ENCODE measurements around the gene BRAT1. TPM values are rescaled to one million over a fixed set of nuclear protein-coding genes. Genes with fewer than 3 reads are reported as not detected.

Gene BRAT1
- total RNA-seq, 1 donor from 2014 or later = 19.7 TPM

DNA sequence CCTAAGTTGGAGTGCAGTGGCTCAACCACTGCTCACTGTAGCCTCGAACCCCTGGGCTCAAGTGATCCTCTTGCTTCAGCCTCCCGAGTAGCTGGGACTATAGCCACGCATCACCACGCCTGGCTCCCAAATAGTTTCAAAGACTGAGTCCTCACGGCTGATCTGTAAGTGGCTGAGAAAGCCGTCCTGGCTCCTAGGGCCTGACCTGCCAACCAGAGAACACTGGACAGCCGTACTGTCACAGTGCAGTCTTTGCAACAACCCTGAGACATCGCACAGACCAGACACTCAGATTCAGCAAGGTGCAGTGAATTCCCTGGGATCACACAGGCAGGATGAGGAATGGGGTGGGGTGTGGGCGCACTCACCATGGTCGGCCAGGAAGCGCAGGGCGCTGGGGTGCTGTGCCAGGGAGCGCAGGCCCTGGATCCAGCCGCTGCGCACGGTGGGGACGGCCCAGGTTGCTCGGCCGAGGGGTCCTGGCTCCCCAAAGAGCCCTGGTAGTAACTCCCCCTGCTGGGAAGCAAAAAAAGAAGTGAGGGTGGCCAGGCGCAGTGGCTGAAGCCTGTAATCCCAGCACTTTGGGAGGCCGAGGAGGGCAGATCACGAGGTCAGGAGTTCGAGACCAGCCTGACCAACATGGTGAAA is 10.7 kb downstream of the BRAT1 start:
- H3K4me1 ChIP-seq (ENCODE audit: insufficient read depth, low read length) = no peaks in the 10 kb centered on the region
- no peaks in the 10 kb centered on the region for H3K36me3 ChIP-seq (ENCODE audit: insufficient read depth, low read length)
- H3K9ac ChIP-seq (ENCODE audit: low read length) = no peak overlapping the region
- DNase-seq (ENCODE audit: low read depth) (no peak), FAIRE-seq (no peak)
- H3K4me3 ChIP-seq (ENCODE audit: insufficient read depth, low read depth, low read length) = no peak overlapping the region
- no peaks in the 10 kb centered on the region for H3K27me3 Mint-ChIP-seq (ENCODE audit: low read depth, unreplicated experiment)
- peaks cover 8% of the 10 kb centered on the region for H4K20me1 ChIP-seq (ENCODE audit: insufficient read depth, low read length)
- TF ChIP-seq EZH2 (IDR thresholded peaks at IDR 0.05; ENCODE audit: insufficient read depth, low read length) = no peak
- TF ChIP-seq, protein P1, sequence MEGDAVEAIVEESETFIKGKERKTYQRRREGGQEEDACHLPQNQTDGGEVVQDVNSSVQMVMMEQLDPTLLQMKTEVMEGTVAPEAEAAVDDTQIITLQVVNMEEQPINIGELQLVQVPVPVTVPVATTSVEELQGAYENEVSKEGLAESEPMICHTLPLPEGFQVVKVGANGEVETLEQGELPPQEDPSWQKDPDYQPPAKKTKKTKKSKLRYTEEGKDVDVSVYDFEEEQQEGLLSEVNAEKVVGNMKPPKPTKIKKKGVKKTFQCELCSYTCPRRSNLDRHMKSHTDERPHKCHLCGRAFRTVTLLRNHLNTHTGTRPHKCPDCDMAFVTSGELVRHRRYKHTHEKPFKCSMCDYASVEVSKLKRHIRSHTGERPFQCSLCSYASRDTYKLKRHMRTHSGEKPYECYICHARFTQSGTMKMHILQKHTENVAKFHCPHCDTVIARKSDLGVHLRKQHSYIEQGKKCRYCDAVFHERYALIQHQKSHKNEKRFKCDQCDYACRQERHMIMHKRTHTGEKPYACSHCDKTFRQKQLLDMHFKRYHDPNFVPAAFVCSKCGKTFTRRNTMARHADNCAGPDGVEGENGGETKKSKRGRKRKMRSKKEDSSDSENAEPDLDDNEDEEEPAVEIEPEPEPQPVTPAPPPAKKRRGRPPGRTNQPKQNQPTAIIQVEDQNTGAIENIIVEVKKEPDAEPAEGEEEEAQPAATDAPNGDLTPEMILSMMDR (IDR thresholded peaks at IDR 0.05; ENCODE audit: insufficient read depth, low read depth, low read length) = no peak
- H3K27ac ChIP-seq (ENCODE audit: low read depth, low read length) = no peak overlapping the region
- H3K79me2 ChIP-seq (ENCODE audit: insufficient read depth, low read length) = no peaks in the 10 kb centered on the region
- H3K9me3 ChIP-seq (ENCODE audit: insufficient read depth, low read depth, low read length) = no peaks in the 10 kb centered on the region
- H2AFZ ChIP-seq (ENCODE audit: low read depth, low read length) = no peak overlapping the region
- H3K36me3 Mint-ChIP-seq (ENCODE audit: low read depth, unreplicated experiment) = peaks cover 8% of the 10 kb centered on the region
- H3K4me1 Mint-ChIP-seq (ENCODE audit: low read depth, unreplicated experiment) = no peaks in the 10 kb centered on the region
- H3K4me3 Mint-ChIP-seq (ENCODE audit: unreplicated experiment) = no peak overlapping the region
- no peak overlapping the region for H3K4me2 ChIP-seq (ENCODE audit: low read length)
- H3K27me3 ChIP-seq (ENCODE audit: insufficient read depth, low read length) = no peaks in the 10 kb centered on the region
- H3K9me3 Mint-ChIP-seq (ENCODE audit: unreplicated experiment) = no peaks in the 10 kb centered on the region
- H3K27ac Mint-ChIP-seq (ENCODE audit: unreplicated experiment) = peak overlapping the region; percentile 34

DNA sequence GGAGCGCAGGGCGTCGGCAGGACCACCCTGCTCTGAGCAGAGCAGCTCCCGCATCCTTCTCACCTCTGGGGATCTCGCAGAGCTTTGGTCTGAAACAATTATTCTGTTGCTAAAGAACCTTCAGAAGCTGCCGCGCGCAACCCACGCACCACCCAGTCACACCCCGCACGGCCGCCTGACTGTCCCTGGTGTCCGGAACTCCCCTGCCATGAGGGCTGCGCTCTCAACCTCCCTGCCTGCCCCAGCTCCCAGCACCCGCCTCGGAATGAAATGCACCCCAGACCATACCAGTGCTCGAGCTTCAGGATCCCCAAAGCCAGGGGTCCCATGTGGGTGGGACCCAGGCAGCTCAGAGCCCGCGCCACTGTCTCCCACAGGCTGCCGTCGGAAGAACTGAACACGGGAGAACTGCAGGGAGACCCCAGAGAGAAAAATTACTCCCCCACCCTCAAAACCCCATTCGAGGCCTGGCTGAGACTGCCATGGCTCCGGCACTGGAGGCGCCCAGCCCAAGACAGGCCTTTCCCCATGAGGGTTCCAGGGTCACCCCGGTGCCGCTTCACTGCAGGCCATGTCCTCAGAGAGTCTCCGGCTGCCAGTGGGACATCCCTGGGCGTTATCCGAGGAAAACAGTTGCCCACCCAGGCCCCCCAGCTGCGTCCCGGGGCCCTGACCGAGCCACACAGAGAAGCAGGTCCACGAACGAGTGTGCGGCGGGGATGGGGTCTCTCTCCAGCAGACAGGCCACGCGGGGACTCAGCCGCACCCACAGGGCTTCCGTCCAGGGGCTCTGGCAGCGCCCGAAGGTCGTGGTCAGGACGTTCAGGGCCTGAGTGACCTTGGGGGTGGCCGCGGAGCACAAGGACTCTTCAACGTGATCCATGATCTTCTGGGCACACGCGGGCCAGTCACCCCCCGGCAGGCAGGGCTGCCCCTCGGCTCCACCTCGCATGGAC is 12.1 kb downstream of the BRAT1 start:
- no peaks in the 10 kb centered on the region for H3K79me2 ChIP-seq (ENCODE audit: insufficient read depth, low read length)
- H3K36me3 ChIP-seq (ENCODE audit: insufficient read depth, low read length) = no peaks in the 10 kb centered on the region
- no peaks in the 10 kb centered on the region for H3K9me3 ChIP-seq (ENCODE audit: insufficient read depth, low read depth, low read length)
- TF ChIP-seq, protein P1 (IDR thresholded peaks at IDR 0.05; ENCODE audit: insufficient read depth, low read depth, low read length) = no peak
- TF ChIP-seq EZH2 (IDR thresholded peaks at IDR 0.05; ENCODE audit: insufficient read depth, low read length) = no peak
- H3K27ac Mint-ChIP-seq (ENCODE audit: unreplicated experiment) = peak overlapping the region; percentile 34
- no peak overlapping the region for H3K4me3 Mint-ChIP-seq (ENCODE audit: unreplicated experiment)
- no peak overlapping the region for H3K4me2 ChIP-seq (ENCODE audit: low read length)
- H3K27ac ChIP-seq (ENCODE audit: low read depth, low read length) = no peak overlapping the region
- DNase-seq (ENCODE audit: low read depth) (no peak), FAIRE-seq (no peak)
- H3K9me3 Mint-ChIP-seq (ENCODE audit: unreplicated experiment) = no peaks in the 10 kb centered on the region
- H2AFZ ChIP-seq (ENCODE audit: low read depth, low read length) = no peak overlapping the region
- H3K4me3 ChIP-seq (ENCODE audit: insufficient read depth, low read depth, low read length) = no peak overlapping the region
- H3K27me3 Mint-ChIP-seq (ENCODE audit: low read depth, unreplicated experiment) = no peaks in the 10 kb centered on the region
- peaks cover 7% of the 10 kb centered on the region for H4K20me1 ChIP-seq (ENCODE audit: insufficient read depth, low read length)
- no peaks in the 10 kb centered on the region for H3K4me1 Mint-ChIP-seq (ENCODE audit: low read depth, unreplicated experiment)
- no peaks in the 10 kb centered on the region for H3K27me3 ChIP-seq (ENCODE audit: insufficient read depth, low read length)
- H3K4me1 ChIP-seq (ENCODE audit: insufficient read depth, low read length) = no peaks in the 10 kb centered on the region
- no peak overlapping the region for H3K9ac ChIP-seq (ENCODE audit: low read length)
- H3K36me3 Mint-ChIP-seq (ENCODE audit: low read depth, unreplicated experiment) = peaks cover 8% of the 10 kb centered on the region

All from astrocyte (in vitro differentiated cells and primary cell).